GM20431 (cell line): ENCODE data around the gene LIAS.

Experiments
- in situ Hi-C: fragments of 300-500 bp; cut with MseI, MboI; formaldehyde crosslinking; loops from one replicate; pipeline ENCODE4 v1.15.0; 2020; ENCODE audit warnings: low sequenced_read_pairs; ENCODE audit not compliant: unreplicated experiment

The LIAS gene

GRCh38 chr4:39525822-39526690 lies 67.2 kb downstream of the LIAS start:
- in situ Hi-C loops = no loop called here

- in situ Hi-C loops = no loop called here
Measured at GRCh38 chr4:39526765-39527295, 68.0 kb downstream of the LIAS start.

GRCh38 chr4:39527296-39528060 lies 68.6 kb downstream of the LIAS start, which contains the start of gene UGDH:
TSS of gene UGDH (minus strand) at chr4:39527439. CDS start at chr4:39521512, 5,927 bp downstream.
- in situ Hi-C loops = no loop called here

- in situ Hi-C loops = no loop called here
Measured at GRCh38 chr4:39528061-39528465, 69.2 kb downstream of the LIAS start.
